Measurements from ENCODE around the gene HHATL.

- TF ChIP-seq POLR2A (IDR thresholded peaks at IDR 0.05), result no peak
- TF ChIP-seq, protein P1, sequence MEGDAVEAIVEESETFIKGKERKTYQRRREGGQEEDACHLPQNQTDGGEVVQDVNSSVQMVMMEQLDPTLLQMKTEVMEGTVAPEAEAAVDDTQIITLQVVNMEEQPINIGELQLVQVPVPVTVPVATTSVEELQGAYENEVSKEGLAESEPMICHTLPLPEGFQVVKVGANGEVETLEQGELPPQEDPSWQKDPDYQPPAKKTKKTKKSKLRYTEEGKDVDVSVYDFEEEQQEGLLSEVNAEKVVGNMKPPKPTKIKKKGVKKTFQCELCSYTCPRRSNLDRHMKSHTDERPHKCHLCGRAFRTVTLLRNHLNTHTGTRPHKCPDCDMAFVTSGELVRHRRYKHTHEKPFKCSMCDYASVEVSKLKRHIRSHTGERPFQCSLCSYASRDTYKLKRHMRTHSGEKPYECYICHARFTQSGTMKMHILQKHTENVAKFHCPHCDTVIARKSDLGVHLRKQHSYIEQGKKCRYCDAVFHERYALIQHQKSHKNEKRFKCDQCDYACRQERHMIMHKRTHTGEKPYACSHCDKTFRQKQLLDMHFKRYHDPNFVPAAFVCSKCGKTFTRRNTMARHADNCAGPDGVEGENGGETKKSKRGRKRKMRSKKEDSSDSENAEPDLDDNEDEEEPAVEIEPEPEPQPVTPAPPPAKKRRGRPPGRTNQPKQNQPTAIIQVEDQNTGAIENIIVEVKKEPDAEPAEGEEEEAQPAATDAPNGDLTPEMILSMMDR (IDR thresholded peaks at IDR 0.05), result no peak
- TF ChIP-seq POLR2AphosphoS5 (IDR thresholded peaks at IDR 0.05), result no peak
Measured at GRCh38 chr3:42711491-42712343, 9.1 kb upstream of the HHATL start.
